MM.1S (cell line): Measurements from ENCODE around the gene CLNK.

Experiments used
- EZH2 ChIP-seq: fragments of 300-600 bp; sonication (generic); optimal IDR thresholded peaks from 2 replicates; pipeline ENCODE3; 2017; ENCODE audit warnings: low read depth, mild to moderate bottlenecking, antibody characterized with exemption, low read length, mixed read lengths
- EZH2phosphoT487 ChIP-seq: fragments of 300-600 bp; sonication (generic); IDR thresholded peaks from 2 replicates; pipeline ENCODE4 v1.6.1; 2018; ENCODE audit warnings: antibody characterized with exemption, low read length
- TF ChIP-seq, protein P1 (sequence below): fragments of 300-600 bp; sonication (generic); IDR thresholded peaks from 2 replicates; pipeline ENCODE4 v1.5.1; 2016; ENCODE audit warnings: antibody characterized with exemption, low read length, mixed read lengths

DNA sequence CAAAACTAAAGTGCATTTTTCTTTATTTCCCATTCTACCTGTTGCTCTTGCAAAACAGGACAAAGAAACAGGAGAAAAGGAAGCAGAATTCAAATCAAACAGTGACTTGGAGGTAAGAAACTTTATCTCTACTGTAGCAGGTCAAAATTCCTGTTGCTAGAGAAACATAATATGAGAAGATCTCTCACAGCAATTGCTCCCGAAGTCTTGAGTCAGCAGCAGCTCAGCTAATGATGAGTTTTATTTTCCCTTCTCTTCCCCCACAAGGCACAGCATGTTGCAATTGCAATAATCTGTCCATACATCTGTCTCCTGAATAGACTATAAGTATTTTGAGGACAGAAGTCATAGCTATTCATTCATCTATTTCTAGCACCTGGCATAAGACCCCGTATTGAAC is 112.7 kb downstream of the CLNK start:
- TF ChIP-seq, protein P1, sequence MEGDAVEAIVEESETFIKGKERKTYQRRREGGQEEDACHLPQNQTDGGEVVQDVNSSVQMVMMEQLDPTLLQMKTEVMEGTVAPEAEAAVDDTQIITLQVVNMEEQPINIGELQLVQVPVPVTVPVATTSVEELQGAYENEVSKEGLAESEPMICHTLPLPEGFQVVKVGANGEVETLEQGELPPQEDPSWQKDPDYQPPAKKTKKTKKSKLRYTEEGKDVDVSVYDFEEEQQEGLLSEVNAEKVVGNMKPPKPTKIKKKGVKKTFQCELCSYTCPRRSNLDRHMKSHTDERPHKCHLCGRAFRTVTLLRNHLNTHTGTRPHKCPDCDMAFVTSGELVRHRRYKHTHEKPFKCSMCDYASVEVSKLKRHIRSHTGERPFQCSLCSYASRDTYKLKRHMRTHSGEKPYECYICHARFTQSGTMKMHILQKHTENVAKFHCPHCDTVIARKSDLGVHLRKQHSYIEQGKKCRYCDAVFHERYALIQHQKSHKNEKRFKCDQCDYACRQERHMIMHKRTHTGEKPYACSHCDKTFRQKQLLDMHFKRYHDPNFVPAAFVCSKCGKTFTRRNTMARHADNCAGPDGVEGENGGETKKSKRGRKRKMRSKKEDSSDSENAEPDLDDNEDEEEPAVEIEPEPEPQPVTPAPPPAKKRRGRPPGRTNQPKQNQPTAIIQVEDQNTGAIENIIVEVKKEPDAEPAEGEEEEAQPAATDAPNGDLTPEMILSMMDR, result no peak
- TF ChIP-seq EZH2phosphoT487 (no peak), EZH2 (no peak)
